NOMO-1 treated with DMSO at 0.1 percent for 48 hours (cell line): ENCODE data around the gene ATP6V1A.
"Not testable (repeated sequence)": the region's sequence is repeated elsewhere in the genome, so short reads cannot be mapped to it uniquely, and the experiment has no call there.

ENCODE experiments used
- DNase-seq: peaks from one replicate; lab custom pipeline; 2025; ENCODE audit not compliant: unreplicated experiment; lab: John Stamatoyannopoulos, UW

ATP6V1A gene

GRCh38 chr3:113812854-113813253 lies 66.0 kb downstream of the ATP6V1A start:
- no peak for DNase-seq

GRCh38 chr3:113819866-113820265 lies 73.0 kb downstream of the ATP6V1A start:
- no peak for DNase-seq

GRCh38 chr3:113825090-113825489 lies 78.3 kb downstream of the ATP6V1A start:
- no peak for DNase-seq

- peak; percentile 58 for DNase-seq
Measured at GRCh38 chr3:113828600-113828999, 81.8 kb downstream of the ATP6V1A start.

- no peak for DNase-seq
Measured at GRCh38 chr3:113829576-113830354, 82.9 kb downstream of the ATP6V1A start.

GRCh38 chr3:113831103-113831355 lies 84.2 kb downstream of the ATP6V1A start:
- no peak for DNase-seq

- DNase-seq = no peak
Measured at GRCh38 chr3:113832477-113833164, 85.8 kb downstream of the ATP6V1A start.

- no peak for DNase-seq
Measured at GRCh38 chr3:113834983-113835382, 88.1 kb downstream of the ATP6V1A start.

GRCh38 chr3:113838631-113839209 lies 91.9 kb downstream of the ATP6V1A start, which contains the start of gene GRAMD1C:
Gene GRAMD1C, plus strand, starts transcription at chr3:113838788. Its CDS starts 122 bp downstream, at chr3:113838910.
- DNase-seq = peak; percentile 84

- no peak for DNase-seq
Measured at GRCh38 chr3:113839551-113839950, 92.7 kb downstream of the ATP6V1A start.

- peak; percentile 39 for DNase-seq
Measured at GRCh38 chr3:113844622-113845222, 97.9 kb downstream of the ATP6V1A start.

- DNase-seq = no peak
Measured at GRCh38 chr3:113847247-113847646, 100.4 kb downstream of the ATP6V1A start.

GRCh38 chr3:113847664-113848461 lies 101.0 kb downstream of the ATP6V1A start:
- DNase-seq = peak; percentile 15

GRCh38 chr3:113849071-113849470 lies 102.2 kb downstream of the ATP6V1A start:
- DNase-seq = not testable (repeated sequence)

GRCh38 chr3:113849841-113850240 lies 103.0 kb downstream of the ATP6V1A start:
- not testable (repeated sequence) for DNase-seq

GRCh38 chr3:113850391-113850790 lies 103.6 kb downstream of the ATP6V1A start:
- not testable (repeated sequence) for DNase-seq

GRCh38 chr3:113852506-113852905 lies 105.7 kb downstream of the ATP6V1A start:
- DNase-seq = no peak
